ENCODE measurements around the gene PARD6A.

Gene PARD6A

GRCh38 chr16:67663877-67664222 lies 3.1 kb downstream of the PARD6A start:
- H2BK120ac ChIP-seq (ENCODE audit: low read depth, low read length): no peak overlapping the region
- no peak overlapping the region for H2AK5ac ChIP-seq (ENCODE audit: low read length, severe bottlenecking)
- WGBS: 96% methylated on average over 6 of the region's 6 CpGs
- no peak for DNase-seq
- H3K36me3 ChIP-seq (ENCODE audit: control insufficient read depth in 1 of 2, insufficient read depth in 2 of 2, low read depth in 1 of 2, low read length in 2 of 2): peaks cover 25 to 29% of the 10 kb centered on the region in 2 experiments
- H4K8ac ChIP-seq (ENCODE audit: low read length): no peak overlapping the region
- no peak overlapping the region for H3K23ac ChIP-seq (ENCODE audit: low read length in 2 of 2)
- no peak overlapping the region for H2BK15ac ChIP-seq (ENCODE audit: low read depth, poor library complexity, severe bottlenecking)
- no peaks in the 10 kb centered on the region for H3K9me3 ChIP-seq (ENCODE audit: control insufficient read depth, low read length)
- H3K79me1 ChIP-seq (replicated peaks; ENCODE audit: low read length, poor library complexity, severe bottlenecking): peaks cover 9% of the 10 kb centered on the region
- no peak overlapping the region for H2AFZ ChIP-seq (ENCODE audit: low read depth, low read length)
- no peak overlapping the region for H2BK12ac ChIP-seq (ENCODE audit: low read length in 2 of 2)
- H3K27me3 ChIP-seq (ENCODE audit: control insufficient read depth in 1 of 2, insufficient read depth in 1 of 2, low read length in 2 of 2): no peaks in the 10 kb centered on the region
- H3K14ac ChIP-seq (ENCODE audit: low read length in 2 of 2): no peak overlapping the region
- H3K18ac ChIP-seq (ENCODE audit: low read depth in 1 of 2, low read length in 2 of 2): no peak overlapping the region
- H3K9ac ChIP-seq (ENCODE audit: low read length): no peak overlapping the region
- H3K4me1 ChIP-seq (ENCODE audit: control insufficient read depth, insufficient read depth, low read depth, low read length): peaks cover 37% of the 10 kb centered on the region
- H3K4ac ChIP-seq (ENCODE audit: low read depth in 1 of 2, low read length in 2 of 2): no peak overlapping the region
- no peak overlapping the region for H3K4me3 ChIP-seq (ENCODE audit: insufficient read depth in 1 of 2, low read depth in 1 of 2, low read length in 2 of 2)
- no peak overlapping the region for H4K91ac ChIP-seq (ENCODE audit: low read length)
- H3K4me2 ChIP-seq (ENCODE audit: low read length, poor library complexity, severe bottlenecking): no peak overlapping the region
- no peak overlapping the region for H2BK5ac ChIP-seq (ENCODE audit: low read depth, low read length, poor library complexity, severe bottlenecking)
- no peak overlapping the region for H3K27ac ChIP-seq (ENCODE audit: low read length, poor library complexity, severe bottlenecking)

- H4K91ac ChIP-seq (ENCODE audit: low read length): no peak overlapping the region
- no peak overlapping the region for H2AFZ ChIP-seq (ENCODE audit: low read depth, low read length)
- no peak overlapping the region for H2AK5ac ChIP-seq (ENCODE audit: low read length, severe bottlenecking)
- H3K4me2 ChIP-seq (ENCODE audit: low read length, poor library complexity, severe bottlenecking): no peak overlapping the region
- no peak overlapping the region for H4K8ac ChIP-seq (ENCODE audit: low read length)
- H2BK12ac ChIP-seq (ENCODE audit: low read length in 2 of 2): no peak overlapping the region
- H3K23ac ChIP-seq (ENCODE audit: low read length in 2 of 2): no peak overlapping the region
- H3K79me1 ChIP-seq (replicated peaks; ENCODE audit: low read length, poor library complexity, severe bottlenecking): peaks cover 6% of the 10 kb centered on the region
- no peak overlapping the region for H3K14ac ChIP-seq (ENCODE audit: low read length in 2 of 2)
- no peak overlapping the region for H3K9ac ChIP-seq (ENCODE audit: low read length)
- no peak overlapping the region for H3K4me3 ChIP-seq (ENCODE audit: insufficient read depth in 1 of 2, low read depth in 1 of 2, low read length in 2 of 2)
- no peak overlapping the region for H2BK5ac ChIP-seq (ENCODE audit: low read depth, low read length, poor library complexity, severe bottlenecking)
- no peaks in the 10 kb centered on the region for H3K9me3 ChIP-seq (ENCODE audit: control insufficient read depth, low read length)
- WGBS: 94% methylated on average over 4 of the region's 4 CpGs
- H3K4ac ChIP-seq (ENCODE audit: low read depth in 1 of 2, low read length in 2 of 2): no peak overlapping the region
- H2BK120ac ChIP-seq (ENCODE audit: low read depth, low read length): no peak overlapping the region
- H3K27me3 ChIP-seq (ENCODE audit: control insufficient read depth in 1 of 2, insufficient read depth in 1 of 2, low read length in 2 of 2): no peaks in the 10 kb centered on the region
- peaks cover 25 to 27% of the 10 kb centered on the region in 2 experiments for H3K36me3 ChIP-seq (ENCODE audit: control insufficient read depth in 1 of 2, insufficient read depth in 2 of 2, low read depth in 1 of 2, low read length in 2 of 2)
- H3K4me1 ChIP-seq (ENCODE audit: control insufficient read depth, insufficient read depth, low read depth, low read length): peaks cover 33% of the 10 kb centered on the region
- no peak for DNase-seq
- no peak overlapping the region for H3K18ac ChIP-seq (ENCODE audit: low read depth in 1 of 2, low read length in 2 of 2)
- no peak overlapping the region for H2BK15ac ChIP-seq (ENCODE audit: low read depth, poor library complexity, severe bottlenecking)
- H3K27ac ChIP-seq (ENCODE audit: low read length, poor library complexity, severe bottlenecking): no peak overlapping the region
Measured at GRCh38 chr16:67664258-67664657, 3.5 kb downstream of the PARD6A start.

GRCh38 chr16:67664871-67665270 lies 4.1 kb downstream of the PARD6A start:
- peaks cover 3% of the 10 kb centered on the region for H3K79me1 ChIP-seq (replicated peaks; ENCODE audit: low read length, poor library complexity, severe bottlenecking)
- H2BK15ac ChIP-seq (ENCODE audit: low read depth, poor library complexity, severe bottlenecking): no peak overlapping the region
- no peaks in the 10 kb centered on the region for H3K27me3 ChIP-seq (ENCODE audit: control insufficient read depth in 1 of 2, insufficient read depth in 1 of 2, low read length in 2 of 2)
- no peak overlapping the region for H4K91ac ChIP-seq (ENCODE audit: low read length)
- H2BK12ac ChIP-seq (ENCODE audit: low read length in 2 of 2): no peak overlapping the region
- H2AFZ ChIP-seq (ENCODE audit: low read depth, low read length): no peak overlapping the region
- H3K9ac ChIP-seq (ENCODE audit: low read length): no peak overlapping the region
- no peak overlapping the region for H2BK120ac ChIP-seq (ENCODE audit: low read depth, low read length)
- H3K4me1 ChIP-seq (ENCODE audit: control insufficient read depth, insufficient read depth, low read depth, low read length): peaks cover 29% of the 10 kb centered on the region
- H3K4me2 ChIP-seq (ENCODE audit: low read length, poor library complexity, severe bottlenecking): no peak overlapping the region
- no peak overlapping the region for H3K18ac ChIP-seq (ENCODE audit: low read depth in 1 of 2, low read length in 2 of 2)
- WGBS: 97% methylated on average over 7 of the region's 7 CpGs
- no peak overlapping the region for H2AK5ac ChIP-seq (ENCODE audit: low read length, severe bottlenecking)
- H4K8ac ChIP-seq (ENCODE audit: low read length): no peak overlapping the region
- H3K4ac ChIP-seq (ENCODE audit: low read depth in 1 of 2, low read length in 2 of 2): no peak overlapping the region
- no peaks in the 10 kb centered on the region for H3K9me3 ChIP-seq (ENCODE audit: control insufficient read depth, low read length)
- H2BK5ac ChIP-seq (ENCODE audit: low read depth, low read length, poor library complexity, severe bottlenecking): no peak overlapping the region
- no peak overlapping the region for H3K27ac ChIP-seq (ENCODE audit: low read length, poor library complexity, severe bottlenecking)
- no peak for DNase-seq
- H3K4me3 ChIP-seq (ENCODE audit: insufficient read depth in 1 of 2, low read depth in 1 of 2, low read length in 2 of 2): no peak overlapping the region
- no peak overlapping the region for H3K23ac ChIP-seq (ENCODE audit: low read length in 2 of 2)
- H3K36me3 ChIP-seq (ENCODE audit: control insufficient read depth in 1 of 2, insufficient read depth in 2 of 2, low read depth in 1 of 2, low read length in 2 of 2): peaks cover 25 to 27% of the 10 kb centered on the region in 2 experiments
- H3K14ac ChIP-seq (ENCODE audit: low read length in 2 of 2): no peak overlapping the region

- WGBS: 80% methylated on average over 5 of the region's 5 CpGs
- Histone ChIP-seq H3K4me2 (ENCODE audit: low read length, poor library complexity, severe bottlenecking) (peak overlapping the region; percentile 79), H3K79me1 (replicated peaks; ENCODE audit: low read length, poor library complexity, severe bottlenecking) (peaks cover 3% of the 10 kb centered on the region), H2AK5ac (ENCODE audit: low read length, severe bottlenecking) (no peak overlapping the region), H2BK15ac (ENCODE audit: low read depth, poor library complexity, severe bottlenecking) (no peak overlapping the region), H2AFZ (ENCODE audit: low read depth, low read length) (no peak overlapping the region), H3K23ac (ENCODE audit: low read length in 2 of 2) (no peak overlapping the region), H3K27ac (ENCODE audit: low read length, poor library complexity, severe bottlenecking) (no peak overlapping the region), H3K27me3 (ENCODE audit: control insufficient read depth in 1 of 2, insufficient read depth in 1 of 2, low read length in 2 of 2) (no peaks in the 10 kb centered on the region), H3K4me3 (ENCODE audit: insufficient read depth in 1 of 2, low read depth in 1 of 2, low read length in 2 of 2) (peak overlapping the region in 1 of 2 experiments; percentile 85), H3K18ac (ENCODE audit: low read depth in 1 of 2, low read length in 2 of 2) (no peak overlapping the region), H3K9ac (ENCODE audit: low read length) (peak overlapping the region; percentile 93), H2BK120ac (ENCODE audit: low read depth, low read length) (no peak overlapping the region), H4K91ac (ENCODE audit: low read length) (no peak overlapping the region), H2BK12ac (ENCODE audit: low read length in 2 of 2) (no peak overlapping the region), H4K8ac (ENCODE audit: low read length) (no peak overlapping the region), H3K4me1 (ENCODE audit: control insufficient read depth, insufficient read depth, low read depth, low read length) (peaks cover 29% of the 10 kb centered on the region), H3K36me3 (ENCODE audit: control insufficient read depth in 1 of 2, insufficient read depth in 2 of 2, low read depth in 1 of 2, low read length in 2 of 2) (peaks cover 25 to 27% of the 10 kb centered on the region in 2 experiments), H2BK5ac (ENCODE audit: low read depth, low read length, poor library complexity, severe bottlenecking) (no peak overlapping the region), H3K9me3 (ENCODE audit: control insufficient read depth, low read length) (no peaks in the 10 kb centered on the region), H3K14ac (ENCODE audit: low read length in 2 of 2) (no peak overlapping the region), H3K4ac (ENCODE audit: low read depth in 1 of 2, low read length in 2 of 2) (peak overlapping the region in 1 of 2 experiments; percentile 42)
- no peak for DNase-seq
Measured at GRCh38 chr16:67665598-67665997, 4.8 kb downstream of the PARD6A start.

All from mesenchymal stem cell (in vitro differentiated cells and primary cell).